Activated CD8-positive, alpha-beta memory T cell treated with anti-CD3 and anti-CD28 coated beads, Interleukin-2, amount 10 ng/mL, durations not matched to agents 7 days and 5 days (primary cell): ENCODE data around the gene LCTL. TPM values are rescaled to one million over a fixed set of nuclear protein-coding genes. Genes with fewer than 3 reads are reported as not detected.

Experiments
- ATAC-seq: fragments of 150-1000 bp; cut with Tn5 transposase; one replicate; pipeline ENCODE4 v1.10.0; 2021; ENCODE audit warnings: moderate library complexity
- CTCF ChIA-PET: fragments of 350-600 bp; sonication (Branson Sonifier 250); formaldehyde crosslinking; loops from one replicate; lab custom pipeline; 2021; ENCODE audit warnings: antibody characterized with exemption; lab: Charles Lee
- DNase-seq: peaks from one replicate; pipeline ENCODE4 v3.0.0-alpha.2; 2020
- H3K27ac Mint-ChIP-seq: one replicate; pipeline ENCODE4 v1.8.0; 2021; ENCODE audit warnings: mild to moderate bottlenecking, mixed read lengths
- H3K27me3 Mint-ChIP-seq: one replicate; pipeline ENCODE4 v1.8.0; 2021; ENCODE audit warnings: mixed read lengths
- H3K36me3 Mint-ChIP-seq: one replicate; pipeline ENCODE4 v1.8.0; 2021; ENCODE audit warnings: mild to moderate bottlenecking, mixed read lengths
- H3K4me1 Mint-ChIP-seq: one replicate; pipeline ENCODE4 v1.8.0; 2021; ENCODE audit warnings: mixed read lengths
- H3K4me3 Mint-ChIP-seq: one replicate; pipeline ENCODE4 v1.8.0; 2021; ENCODE audit warnings: mild to moderate bottlenecking, moderate library complexity, mixed read lengths
- H3K9me3 Mint-ChIP-seq: one replicate; pipeline ENCODE4 v1.8.0; 2022; ENCODE audit warnings: low read depth, mixed read lengths
- total RNA-seq, 2 experiments: library from RNA; stranded (reverse); gene quantifications; one replicate each; pipeline ENCODE4 v1.2.3, GENCODE V29; 2021

Gene LCTL
- total RNA-seq, 2 experiments from 2014 or later, result not detected

DNA sequence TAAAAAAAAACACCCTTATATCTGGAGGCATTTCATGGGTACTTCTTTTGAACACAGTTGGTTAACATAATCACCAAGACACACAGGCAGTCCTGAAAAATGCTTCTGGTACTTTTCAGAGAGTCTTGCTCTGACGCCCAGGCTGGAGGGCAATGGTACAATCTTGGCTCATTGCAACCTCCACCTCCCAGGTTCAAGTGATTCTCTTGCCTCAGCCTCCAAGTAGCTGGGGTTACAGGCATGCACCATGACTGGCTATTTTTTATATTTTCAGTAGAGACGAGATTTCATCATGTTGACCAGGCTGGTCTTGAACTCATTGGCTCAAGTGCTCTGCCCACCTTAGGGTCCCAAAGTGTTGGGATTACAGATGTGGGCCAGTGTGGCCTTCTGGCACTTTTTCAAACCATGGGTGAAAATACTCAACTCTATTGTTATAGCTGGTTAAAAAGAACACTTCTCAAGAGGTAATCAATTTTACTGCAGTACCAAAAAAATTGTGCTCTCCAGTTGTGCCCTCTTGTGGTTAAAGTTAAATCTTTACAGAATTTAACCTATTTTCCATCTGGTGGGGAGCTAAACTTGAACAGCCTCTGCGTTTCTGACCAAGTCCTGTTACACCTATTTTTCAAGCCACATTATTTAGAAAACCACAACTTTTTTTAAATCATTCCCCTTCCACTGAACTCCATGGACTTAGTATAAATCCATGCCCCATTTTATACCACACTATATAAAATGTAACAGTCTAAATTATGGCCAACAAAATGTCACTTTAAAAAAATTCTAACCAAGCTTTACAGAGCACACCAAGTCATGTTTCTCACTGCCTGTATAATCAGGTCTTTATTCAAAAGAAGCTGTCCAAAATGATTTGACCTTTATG, 67.1 kb downstream of the LCTL start:
- no peak overlapping the region for H3K4me3 Mint-ChIP-seq
- no peaks in the 10 kb centered on the region for H3K9me3 Mint-ChIP-seq
- ATAC-seq (no peak), DNase-seq (no peak)
- H3K27me3 Mint-ChIP-seq, result no peaks in the 10 kb centered on the region
- peak overlapping the region; percentile 94 for H3K27ac Mint-ChIP-seq
- H3K36me3 Mint-ChIP-seq, result peaks cover 66% of the 10 kb centered on the region
- CTCF ChIA-PET, result interaction anchor here (0.6 to 5.9 kb wide), 34 partner anchors 8 to 630 kb away, joined by 3 to 119 read pairs (median 6); partner anchors contain the start of genes DIS3L, MAP2K1, RAB11A and TIPIN
- peaks cover 74% of the 10 kb centered on the region for H3K4me1 Mint-ChIP-seq

Other genes with a start within 250 kb of the LCTL start
- 10 to 100 TPM; 34.3 to 40.2 TPM for gene TIPIN, start 209.3 kb downstream of the LCTL start, total RNA-seq
- gene MAP2K1, start 179.1 kb downstream of the LCTL start, total RNA-seq, result 10 to 100 TPM; 83.3 to 83.5 TPM
- 10 to 100 TPM; 29.3 to 30.0 TPM for gene SNAPC5, start 68.2 kb downstream of the LCTL start, total RNA-seq
- 1,000 to 10,000 TPM; 2,060 to 2,722 TPM for gene RPL4, start 61.1 kb downstream of the LCTL start, total RNA-seq
- 10 to 100 TPM; 35.6 to 44.6 TPM for gene ZWILCH, start 60.7 kb downstream of the LCTL start, total RNA-seq
- under 1 TPM; 0.14 to 0.29 TPM for gene SMAD6, start 136.2 kb upstream of the LCTL start, total RNA-seq